Right lobe of liver (tissue), 4 donors: Measurements from ENCODE around the gene OR2T11.
"Not testable (repeated sequence)": the region's sequence is repeated elsewhere in the genome, so short reads cannot be mapped to it uniquely, and the experiment has no call there.

Source experiments
- POLR2A ChIP-seq: fragments of 450-650 bp; IDR thresholded peaks from one replicate; pipeline ENCODE4 v1.6.1; 2017; ENCODE audit warnings: antibody characterized with exemption, mild to moderate bottlenecking
- TF ChIP-seq, protein P1 (sequence below), 4 donors: fragments of 200-600 bp in 3 of 4; fragments of 450-650 bp in 1 of 4; IDR thresholded peaks; one replicate each; pipeline versions ENCODE4 v1.5.1 to v1.8.0; 2016 to 2022; ENCODE audit warnings: antibody characterized with exemption in 4 of 4, mild to moderate bottlenecking in 2 of 4
- donor health status: DM: no; HTN: no; CAD: no.
- donor health status: DM: no; HTN: no; CAD: no.
- donor health status: DM: no; HTN: yes; CAD: no.

DNA sequence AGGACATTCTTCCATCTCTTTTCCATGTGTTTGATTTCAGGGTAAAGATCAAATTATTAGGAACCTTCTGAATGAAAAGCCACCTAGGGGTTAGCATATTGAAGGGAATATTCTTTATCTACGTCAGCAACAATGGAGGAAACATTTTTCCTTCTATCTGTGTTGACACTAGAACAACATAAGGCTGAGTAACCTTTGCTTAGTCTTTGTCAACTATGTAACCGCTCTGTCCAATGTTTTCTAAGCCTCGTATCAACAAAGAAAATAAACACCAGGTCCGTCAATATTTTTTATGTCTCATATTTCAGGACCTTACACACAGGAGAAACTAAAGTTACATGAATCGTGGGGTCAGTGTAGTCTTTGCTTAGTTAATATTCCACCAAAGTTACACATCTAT lies 1.7 kb upstream of the OR2T11 start:
- TF ChIP-seq, protein P1, sequence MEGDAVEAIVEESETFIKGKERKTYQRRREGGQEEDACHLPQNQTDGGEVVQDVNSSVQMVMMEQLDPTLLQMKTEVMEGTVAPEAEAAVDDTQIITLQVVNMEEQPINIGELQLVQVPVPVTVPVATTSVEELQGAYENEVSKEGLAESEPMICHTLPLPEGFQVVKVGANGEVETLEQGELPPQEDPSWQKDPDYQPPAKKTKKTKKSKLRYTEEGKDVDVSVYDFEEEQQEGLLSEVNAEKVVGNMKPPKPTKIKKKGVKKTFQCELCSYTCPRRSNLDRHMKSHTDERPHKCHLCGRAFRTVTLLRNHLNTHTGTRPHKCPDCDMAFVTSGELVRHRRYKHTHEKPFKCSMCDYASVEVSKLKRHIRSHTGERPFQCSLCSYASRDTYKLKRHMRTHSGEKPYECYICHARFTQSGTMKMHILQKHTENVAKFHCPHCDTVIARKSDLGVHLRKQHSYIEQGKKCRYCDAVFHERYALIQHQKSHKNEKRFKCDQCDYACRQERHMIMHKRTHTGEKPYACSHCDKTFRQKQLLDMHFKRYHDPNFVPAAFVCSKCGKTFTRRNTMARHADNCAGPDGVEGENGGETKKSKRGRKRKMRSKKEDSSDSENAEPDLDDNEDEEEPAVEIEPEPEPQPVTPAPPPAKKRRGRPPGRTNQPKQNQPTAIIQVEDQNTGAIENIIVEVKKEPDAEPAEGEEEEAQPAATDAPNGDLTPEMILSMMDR (IDR thresholded peaks at IDR 0.05) = not testable (repeated sequence)
- not testable (repeated sequence) for TF ChIP-seq POLR2A
